ENCODE results near the gene USP36. TPM values are rescaled to one million over a fixed set of nuclear protein-coding genes. Genes with fewer than 3 reads are reported as not detected.

Gene USP36
- total RNA-seq, 4 donors from 2014 or later, result 36.7 to 63.6 (median 45.2) TPM

- DNase-seq (ENCODE audit: low spot score in 2 of 2), result no peak
- no peak overlapping the region for H3K4me3 ChIP-seq (ENCODE audit: low read depth, poor library complexity, severe bottlenecking)
- TF ChIP-seq POLR2A (IDR thresholded peaks at IDR 0.05), result no peak
- TF ChIP-seq, protein P1, sequence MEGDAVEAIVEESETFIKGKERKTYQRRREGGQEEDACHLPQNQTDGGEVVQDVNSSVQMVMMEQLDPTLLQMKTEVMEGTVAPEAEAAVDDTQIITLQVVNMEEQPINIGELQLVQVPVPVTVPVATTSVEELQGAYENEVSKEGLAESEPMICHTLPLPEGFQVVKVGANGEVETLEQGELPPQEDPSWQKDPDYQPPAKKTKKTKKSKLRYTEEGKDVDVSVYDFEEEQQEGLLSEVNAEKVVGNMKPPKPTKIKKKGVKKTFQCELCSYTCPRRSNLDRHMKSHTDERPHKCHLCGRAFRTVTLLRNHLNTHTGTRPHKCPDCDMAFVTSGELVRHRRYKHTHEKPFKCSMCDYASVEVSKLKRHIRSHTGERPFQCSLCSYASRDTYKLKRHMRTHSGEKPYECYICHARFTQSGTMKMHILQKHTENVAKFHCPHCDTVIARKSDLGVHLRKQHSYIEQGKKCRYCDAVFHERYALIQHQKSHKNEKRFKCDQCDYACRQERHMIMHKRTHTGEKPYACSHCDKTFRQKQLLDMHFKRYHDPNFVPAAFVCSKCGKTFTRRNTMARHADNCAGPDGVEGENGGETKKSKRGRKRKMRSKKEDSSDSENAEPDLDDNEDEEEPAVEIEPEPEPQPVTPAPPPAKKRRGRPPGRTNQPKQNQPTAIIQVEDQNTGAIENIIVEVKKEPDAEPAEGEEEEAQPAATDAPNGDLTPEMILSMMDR (IDR thresholded peaks at IDR 0.05), result no peak
- intact Hi-C loops (cut with DNase I; ENCODE audit: low total_unique reads), result no loop called here
- WGBS, 2 donors, result 95% methylated on average over 6 of the region's 6 CpGs
Observed at GRCh38 chr17:78829477-78829876, 11.1 kb downstream of the USP36 start.

DNA sequence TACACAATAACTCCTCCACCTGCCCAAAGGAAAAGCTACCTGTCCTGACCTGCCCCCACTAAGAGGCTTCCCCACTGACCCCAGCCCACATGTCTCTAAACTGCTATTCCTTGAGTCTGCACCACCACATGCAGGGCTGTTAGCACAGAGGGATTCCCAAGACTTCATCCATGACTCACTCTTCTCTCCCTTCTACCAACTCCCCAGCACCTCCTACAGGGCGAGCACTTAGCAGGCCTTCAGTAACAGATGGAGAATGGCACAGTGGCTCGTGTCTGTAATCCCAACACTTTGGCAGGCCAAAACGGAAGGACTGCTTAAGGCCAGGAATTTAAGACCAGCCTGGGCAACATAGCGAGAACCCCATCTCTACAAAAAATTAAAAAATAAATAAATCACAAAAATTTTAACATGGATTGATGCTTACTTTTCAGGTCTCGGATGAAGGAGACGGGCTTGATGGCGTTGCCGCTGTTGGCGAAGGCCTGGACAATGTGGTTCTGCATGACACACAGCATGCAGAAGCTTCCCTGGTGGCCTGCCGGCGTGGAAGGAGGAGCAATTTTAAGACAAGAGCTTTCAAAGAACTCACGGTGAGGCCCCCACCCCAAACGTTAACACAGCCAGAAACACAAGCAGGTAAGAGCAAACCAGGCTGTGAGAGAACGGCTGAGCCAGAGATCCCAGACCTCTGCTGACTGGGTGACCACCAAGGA lies 12.0 kb downstream of the USP36 start:
- intact Hi-C loops (cut with DNase I; ENCODE audit: low total_unique reads), result no loop called here
- no peak overlapping the region for H3K4me3 ChIP-seq (ENCODE audit: low read depth, poor library complexity, severe bottlenecking)
- no peak for TF ChIP-seq POLR2A (IDR thresholded peaks at IDR 0.05)
- TF ChIP-seq, protein P1 (IDR thresholded peaks at IDR 0.05), result no peak
- DNase-seq (ENCODE audit: low spot score in 2 of 2), result no peak
- WGBS, 2 donors, result 90 to 92% methylated on average over 14 of the region's 14 CpGs

DNA sequence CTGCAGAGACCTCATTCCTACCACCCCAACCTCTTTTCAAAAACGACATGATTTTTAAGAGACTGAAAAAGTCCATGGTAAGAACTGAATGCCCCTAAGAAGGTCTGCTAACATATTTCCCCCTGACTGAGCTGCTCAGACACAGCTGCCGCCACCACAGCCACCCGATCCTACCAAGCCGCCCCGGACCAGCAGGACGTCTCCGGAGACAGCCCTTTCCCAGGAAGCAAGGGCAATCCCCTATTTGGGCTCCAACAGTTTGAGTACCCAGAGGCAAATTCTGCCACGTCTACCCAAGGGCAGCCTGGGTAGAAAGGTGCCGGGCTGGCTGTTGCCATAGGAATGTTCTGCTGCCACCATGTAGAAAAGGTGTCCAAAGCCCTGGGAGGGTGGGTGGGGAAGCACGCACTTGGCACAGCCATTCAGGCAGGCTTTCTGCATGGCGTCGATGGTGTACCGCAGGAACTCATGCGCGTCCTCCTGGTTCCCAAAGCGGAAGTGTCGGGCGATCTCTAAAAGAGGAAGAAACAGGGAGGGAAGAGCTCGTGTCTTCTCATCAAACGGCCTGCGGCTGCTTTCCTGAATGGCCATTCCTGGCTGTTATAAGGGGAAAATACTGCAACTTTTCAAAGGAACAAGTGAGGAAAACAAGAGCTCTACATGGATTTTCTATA lies 13.6 kb downstream of the USP36 start:
- WGBS, 2 donors, result 81 to 84% methylated on average over 21 of the region's 21 CpGs
- intact Hi-C loops (cut with DNase I; ENCODE audit: low total_unique reads), result no loop called here
- DNase-seq (ENCODE audit: low spot score in 2 of 2), result no peak
- TF ChIP-seq, protein P1 (IDR thresholded peaks at IDR 0.05), result no peak
- no peak for TF ChIP-seq POLR2A (IDR thresholded peaks at IDR 0.05)
- no peak overlapping the region for H3K4me3 ChIP-seq (ENCODE audit: low read depth, poor library complexity, severe bottlenecking)

DNA sequence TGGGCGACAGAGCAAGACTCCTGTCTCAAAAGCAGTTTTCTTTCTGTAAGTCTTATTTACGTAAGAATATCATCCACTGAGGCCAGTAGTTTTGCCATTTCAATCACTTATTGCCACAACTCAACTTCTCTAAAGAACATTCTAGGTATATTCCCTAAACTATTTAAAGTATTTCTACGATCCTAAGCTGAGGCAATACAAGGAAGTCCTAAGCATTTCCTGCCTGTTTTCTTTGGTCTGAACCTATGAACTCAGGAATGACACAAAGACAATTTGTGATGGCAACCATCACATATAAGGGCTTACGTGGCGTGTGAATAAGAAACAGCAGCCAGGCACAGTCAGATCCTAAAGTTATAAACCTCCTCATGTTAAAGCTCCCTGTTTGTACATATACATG lies 14.2 kb downstream of the USP36 start:
- WGBS, 2 donors, result 85 to 90% methylated on average over 5 of the region's 5 CpGs
- TF ChIP-seq, protein P1 (IDR thresholded peaks at IDR 0.05), result no peak
- TF ChIP-seq POLR2A (IDR thresholded peaks at IDR 0.05), result no peak
- H3K4me3 ChIP-seq (ENCODE audit: low read depth, poor library complexity, severe bottlenecking), result no peak overlapping the region
- intact Hi-C loops (cut with DNase I; ENCODE audit: low total_unique reads), result no loop called here
- DNase-seq (ENCODE audit: low spot score in 2 of 2), result no peak

DNA sequence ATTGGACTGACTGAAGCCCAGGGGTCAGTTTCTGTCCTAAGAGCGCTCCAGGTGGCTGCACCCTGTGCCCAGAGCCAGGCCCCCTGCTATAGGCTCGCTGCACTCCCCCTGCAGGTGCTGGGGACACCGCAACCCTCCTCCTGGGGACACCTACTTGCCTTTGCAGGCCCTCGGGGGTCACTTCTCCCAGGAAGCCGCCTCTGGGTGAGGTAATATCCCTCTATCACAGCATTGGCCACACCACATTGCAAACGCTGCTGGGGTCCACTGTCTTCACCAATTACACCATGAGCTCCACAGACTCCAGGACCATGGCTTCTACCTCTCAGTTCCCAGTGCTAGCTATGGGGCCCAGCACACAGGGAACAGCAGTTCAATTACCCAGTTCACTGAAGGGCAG lies 14.9 kb downstream of the USP36 start:
- TF ChIP-seq POLR2A (IDR thresholded peaks at IDR 0.05), result no peak
- TF ChIP-seq, protein P1 (IDR thresholded peaks at IDR 0.05), result no peak

More for the DNA sequence above, 14.9 kb downstream of the USP36 start:
- no peak overlapping the region for H3K4me3 ChIP-seq (ENCODE audit: low read depth, poor library complexity, severe bottlenecking)
- DNase-seq (ENCODE audit: low spot score in 2 of 2), result no peak
- intact Hi-C loops (cut with DNase I; ENCODE audit: low total_unique reads), result no loop called here
- WGBS, 2 donors, result 88 to 95% methylated on average over 6 of the region's 6 CpGs

Data from lower leg skin (tissue), 4 donors.